GM12878 (cell line): ENCODE results near the gene SETD2. TPM values are rescaled to one million over a fixed set of nuclear protein-coding genes. Genes with fewer than 3 reads are reported as not detected.
"Not testable (repeated sequence)": the region's sequence is repeated elsewhere in the genome, so short reads cannot be mapped to it uniquely, and the experiment has no call there.

Source experiments
- ATAC-seq: fragments of 200-7000 bp; cut with Tn5 transposase; 3 replicates; pipeline ENCODE4 v1.9.1; 2020; ENCODE audit warnings: mild to moderate bottlenecking, moderate library complexity
- BruUV-seq: library from RNA; stranded (reverse); fragments of 400-500 nt; replicated peaks from 2 replicates; lab custom pipeline; 2021; lab: Mats Ljungman, UMichigan
- CTCF ChIA-PET: fragments of 300-600 bp; sonication (Branson Sonifier 250); formaldehyde crosslinking; extraction: SDS; loops from one replicate; lab custom pipeline; 2021; ENCODE audit warnings: inconsistent platforms; lab: Yijun Ruan, JAX
- POLR2A ChIA-PET: fragments of 350-600 bp; formaldehyde crosslinking; extraction: SDS; loops from one replicate; lab custom pipeline; 2021; ENCODE audit warnings: inconsistent platforms; lab: Charles Lee
- RAD21 ChIA-PET: fragments of 300-600 bp; sonication (Branson Sonifier 250); formaldehyde crosslinking; loops from one replicate; lab custom pipeline; 2023; ENCODE audit warnings: antibody characterized with exemption; ENCODE audit not compliant: unreplicated experiment; lab: Charles Lee
- SMC1A ChIA-PET: fragments of 300-600 bp; sonication (Branson Sonifier 250); formaldehyde crosslinking; loops from one replicate; lab custom pipeline; 2023; ENCODE audit not compliant: unreplicated experiment, uncharacterized antibody; lab: Charles Lee
- DNase-seq: peaks from one replicate; pipeline ENCODE4 v3.0.0-alpha.2; 2011; ENCODE audit warnings: low read depth, low spot score
- FAIRE-seq: peaks from 3 replicates; lab custom pipeline; 2011; peaks lifted over from hg19 to GRCh38; lab: Jason Lieb, UNC
- H2AFZ ChIP-seq: 2 replicates; pipeline ENCODE4 v1.6.0; 2011; ENCODE audit warnings: low read depth, low read length, control low read depth; ENCODE audit not compliant: control insufficient read depth
- H3K27ac ChIP-seq: 2 replicates; pipeline ENCODE4 v1.5.1; 2011; ENCODE audit warnings: control low read depth; ENCODE audit not compliant: control insufficient read depth, insufficient read depth
- H3K27me3 ChIP-seq, 2 experiments: replicated peaks in 1 of 2; 2 replicates each; pipeline versions ENCODE4 v1.6.0 to v1.6.1; 2011; ENCODE audit warnings: low read length in 1 of 2; ENCODE audit not compliant: control insufficient read depth in 2 of 2, insufficient read depth in 2 of 2
- H3K36me3 ChIP-seq, 2 experiments: 2 replicates each; pipeline ENCODE4 v1.5.1; 2011; ENCODE audit warnings: low read length in 1 of 2; ENCODE audit not compliant: control insufficient read depth in 2 of 2, insufficient read depth in 2 of 2
- H3K4me1 ChIP-seq: 2 replicates; pipeline ENCODE4 v1.6.1; 2011; ENCODE audit warnings: mild to moderate bottlenecking, low read length, moderate library complexity, mixed read lengths; ENCODE audit not compliant: control insufficient read depth, insufficient read depth
- H3K4me2 ChIP-seq: 2 replicates; pipeline ENCODE4 v1.6.0; 2011; ENCODE audit warnings: control low read depth; ENCODE audit not compliant: control insufficient read depth, insufficient read depth
- H3K4me3 ChIP-seq: fragments of 200-600 bp; sonication (generic); 2 replicates; pipeline ENCODE4 v1.5.1; 2016
- H3K79me2 ChIP-seq: 2 replicates; pipeline ENCODE4 v1.6.0; 2011; ENCODE audit warnings: low read length; ENCODE audit not compliant: control insufficient read depth, insufficient read depth
- H3K9ac ChIP-seq: 2 replicates; pipeline ENCODE4 v1.8.0; 2011; ENCODE audit warnings: low read length, control low read depth, mixed read lengths; ENCODE audit not compliant: control insufficient read depth, insufficient read depth
- H3K9me3 ChIP-seq: replicated peaks from 3 replicates; pipeline ENCODE4 v1.5.1; 2011; ENCODE audit warnings: mild to moderate bottlenecking, low read length; ENCODE audit not compliant: control insufficient read depth, insufficient read depth
- H4K20me1 ChIP-seq: 2 replicates; pipeline ENCODE4 v1.6.0; 2011; ENCODE audit not compliant: control insufficient read depth, insufficient read depth
- WGBS: methylation state at CpG from one replicate; pipeline ENCODE4 v1.1.6; 2016; ENCODE audit warnings: low lambda C conversion rate; ENCODE audit not compliant: insufficient replicate concordance, insufficient coverage; ENCODE audit errors: missing lambda C conversion rate; 5-methylcytosine and 5-hydroxymethylcytosine counted together
- in situ Hi-C: fragments of 300-500 bp; cut with MboI; formaldehyde crosslinking; loops from 9 replicates; pipeline ENCODE4 v1.14.3; 2018; ENCODE audit warnings: mixed read lengths
- intact Hi-C: fragments of 100-400 bp; cut with micrococcal nuclease; formaldehyde crosslinking; loops from one replicate; pipeline ENCODE4 v1.14.2; 2022; ENCODE audit not compliant: unreplicated experiment
- polyA plus RNA-seq, 11 experiments: library from polyadenylated mRNA; depleted of rRNA in 4 of 11; unstranded in 6 of 11; stranded (reverse) in 5 of 11; fragments of >200 nt; fragmentation: Nextera tagmentation in 4 of 11; fragmentation: Illumina TruSeq in 1 of 11; extraction: Ambion mirVana in 4 of 11; extraction: Trizol in 1 of 11; gene quantifications; 1 replicate in 1 of 11; 2 replicates in 10 of 11; pipeline versions ENCODE4 v1.2.1 to v1.2.3, GENCODE V29; 2011 to 2016; ENCODE audit warnings: inconsistent platforms in 2 of 11, missing spikeins in 2 of 11, low read depth in 1 of 11
- total RNA-seq, 4 experiments: library from RNA; depleted of rRNA in 3 of 4; stranded (reverse); fragments of >200 nt in 3 of 4; fragmentation: Illumina TruSeq in 1 of 4; extraction: Trizol in 1 of 4; gene quantifications; 2 replicates each; pipeline versions ENCODE4 v1.2.1 to v1.2.3, GENCODE V29; 2013 to 2021

Gene SETD2
- total and polyA plus RNA-seq, 10 of the 15 experiments (the other 5 are each of a cell fraction or from before 2014, with no cell fraction given): 8.4 to 44.9 (median 24.5) TPM

GRCh38 chr3:47181685-47182084 lies 17.8 kb upstream of the SETD2 start:
- H3K27me3 ChIP-seq, H2AFZ ChIP-seq, H3K79me2 ChIP-seq, DNase-seq, ATAC-seq, H3K36me3 ChIP-seq, POLR2A ChIA-PET, BruUV-seq, H3K27ac ChIP-seq, in situ Hi-C loops, H3K4me2 ChIP-seq, H4K20me1 ChIP-seq, H3K9me3 ChIP-seq, SMC1A ChIA-PET, H3K4me1 ChIP-seq, FAIRE-seq, H3K4me3 ChIP-seq, H3K9ac ChIP-seq, intact Hi-C loops: not testable (repeated sequence)
- 93% methylated on average over 4 of the region's 4 CpGs for WGBS
- RAD21 ChIA-PET: interaction anchor here (0.7 to 1.8 kb wide), 2 partner anchors 17 to 141 kb away, joined by 4 read pairs; no protein-coding TSS in a partner anchor
- CTCF ChIA-PET: interaction anchor here (1.0 kb wide), 1 partner anchor 101 kb away, joined by 4 read pairs; the partner anchor contains the start of genes KIF9 and KLHL18

- H3K4me3 ChIP-seq, H3K27ac ChIP-seq, FAIRE-seq, POLR2A ChIA-PET, H3K4me2 ChIP-seq, H4K20me1 ChIP-seq, H2AFZ ChIP-seq, intact Hi-C loops, BruUV-seq, H3K9me3 ChIP-seq, in situ Hi-C loops, ATAC-seq, H3K9ac ChIP-seq, H3K36me3 ChIP-seq, H3K27me3 ChIP-seq, DNase-seq, H3K79me2 ChIP-seq: not testable (repeated sequence)
- ChIA-PET CTCF (interaction anchor here (0.6 kb wide), 1 partner anchor 134 kb away, joined by 3 read pairs; no protein-coding TSS in a partner anchor), SMC1A (interaction anchor here (1.0 kb wide), 1 partner anchor 65 kb away, joined by 3 read pairs; no protein-coding TSS in a partner anchor), RAD21 (interaction anchor here (1.5 to 1.8 kb wide), 2 partner anchors 16 kb away, joined by 4 to 7 read pairs; partner anchors contain the start of gene SETD2)
- whole genome bisulfite sequencing: 88% methylated on average over 12 of the region's 12 CpGs
- H3K4me1 ChIP-seq: peaks cover 19% of the 10 kb centered on the region
Observed at GRCh38 chr3:47180011-47180410, 16.1 kb upstream of the SETD2 start.
